Measurements from ENCODE around the gene MAP3K14.

DNA sequence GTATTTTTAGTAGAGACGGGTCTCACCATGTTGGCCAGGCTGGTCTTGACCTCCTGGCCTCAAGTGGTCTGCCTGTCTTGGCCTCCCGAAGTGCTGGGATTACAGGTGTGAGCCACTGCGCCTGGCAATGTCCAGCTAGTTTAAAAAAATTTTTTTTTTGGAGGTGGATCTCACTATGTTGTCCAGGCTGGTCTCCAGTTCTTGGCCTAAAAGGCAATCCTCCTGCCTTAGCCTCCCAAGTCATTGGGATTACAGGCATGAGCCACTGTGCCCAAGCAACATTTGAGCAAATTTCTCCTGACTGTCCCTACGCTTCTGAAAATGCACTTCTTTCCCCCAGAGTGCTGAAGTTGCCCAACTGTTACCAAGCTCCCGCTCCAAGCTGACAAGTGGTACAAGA lies 8.0 kb downstream of the MAP3K14 start:
- TF ChIP-seq CTCF (IDR thresholded peaks at IDR 0.05; ENCODE audit: insufficient read depth, low read length, poor library complexity, severe bottlenecking) (no peak), EZH2phosphoT487 (conservative IDR thresholded peaks at IDR 0.05; ENCODE audit: low read length) (no peak)
